ACC112 (cell line): ENCODE measurements around the gene FAM124A.

ENCODE experiments used
- H2AFZ ChIP-seq: fragments of 200-600 bp; sonication (generic); one replicate; pipeline ENCODE4 v1.6.0; 2017; ENCODE audit warnings: antibody characterized with exemption, low read length; ENCODE audit not compliant: unreplicated experiment
- H3K27ac ChIP-seq: fragments of 200-600 bp; sonication (generic); 2 replicates; pipeline ENCODE4 v1.5.1; 2014; ENCODE audit warnings: low read depth, mild to moderate bottlenecking, antibody characterized with exemption, low read length, moderate library complexity
- H3K27me3 ChIP-seq: fragments of 200-600 bp; sonication (generic); 2 replicates; pipeline ENCODE4 v1.6.1; 2014; ENCODE audit warnings: mild to moderate bottlenecking, antibody characterized with exemption, low read length, moderate library complexity, mixed read lengths; ENCODE audit not compliant: insufficient read depth
- H3K36me3 ChIP-seq: fragments of 200-600 bp; sonication (generic); 2 replicates; pipeline ENCODE4 v1.6.1; 2016; ENCODE audit warnings: mild to moderate bottlenecking, antibody characterized with exemption, low read length, moderate library complexity, mixed read lengths; ENCODE audit not compliant: insufficient read depth
- H3K4me1 ChIP-seq: fragments of 200-600 bp; sonication (generic); one replicate; pipeline ENCODE4 v1.6.1; 2016; ENCODE audit warnings: low read length, mixed read lengths; ENCODE audit not compliant: insufficient read depth, unreplicated experiment, control insufficient read depth
- H3K4me3 ChIP-seq: fragments of 200-600 bp; sonication (generic); 2 replicates; pipeline ENCODE4 v1.5.1; 2014; ENCODE audit warnings: mild to moderate bottlenecking, low read depth, low read length
- H3K79me2 ChIP-seq: fragments of 200-600 bp; sonication (generic); one replicate; pipeline ENCODE4 v1.6.0; 2016; ENCODE audit warnings: low read length; ENCODE audit not compliant: control insufficient read depth, unreplicated experiment, insufficient read depth

FAM124A gene

DNA sequence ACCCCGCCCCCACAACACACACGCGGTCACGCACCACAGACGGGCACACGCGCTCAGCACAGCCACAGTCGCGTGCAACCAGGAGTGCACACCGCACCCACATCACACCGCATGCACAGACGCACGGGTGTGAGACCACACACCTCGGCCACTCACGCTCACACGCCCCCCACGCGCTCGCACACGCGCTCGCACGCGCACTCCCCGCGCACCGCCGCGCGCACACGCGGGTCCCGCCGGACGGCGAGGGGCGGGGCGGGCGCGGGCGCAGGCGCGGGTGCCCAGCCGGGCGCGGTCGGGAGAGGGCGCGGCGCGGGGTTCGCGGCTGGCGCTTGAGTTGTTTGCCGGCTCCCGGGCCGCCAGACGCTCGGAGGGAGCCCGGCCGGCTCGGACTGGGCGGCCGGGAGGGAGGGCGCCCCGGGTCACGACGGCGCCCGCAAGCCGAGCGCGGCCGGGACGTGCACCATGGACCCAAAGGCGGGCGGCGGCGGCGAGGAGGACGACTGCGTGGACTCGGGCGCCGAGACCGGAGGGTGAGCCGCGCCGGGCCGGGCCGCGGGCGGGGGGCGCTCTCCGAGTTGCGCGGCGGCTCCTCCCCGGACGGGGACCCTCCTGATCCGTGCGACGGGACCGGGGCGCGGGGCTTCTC lies at the start of gene FAM124A:
Gene FAM124A, plus strand, starts transcription at position 362 of the 649 bp plus-strand sequence. Its CDS starts 104 bp downstream, at position 466.
- H3K36me3 ChIP-seq = no peaks in the 10 kb centered on the region
- H3K27me3 ChIP-seq = 0 out of 2 replicates have a peak, but pooled peaks cover 5% of the 10 kb centered on the region
- peak within 1 kb of the TSS; percentile 89 for H2AFZ ChIP-seq
- H3K27ac ChIP-seq = no peak within 1 kb of the TSS
- H3K4me3 ChIP-seq = peak within 1 kb of the TSS; percentile 87
- no peaks in the 10 kb centered on the region for H3K4me1 ChIP-seq
- no peaks in the 10 kb centered on the region for H3K79me2 ChIP-seq

DNA sequence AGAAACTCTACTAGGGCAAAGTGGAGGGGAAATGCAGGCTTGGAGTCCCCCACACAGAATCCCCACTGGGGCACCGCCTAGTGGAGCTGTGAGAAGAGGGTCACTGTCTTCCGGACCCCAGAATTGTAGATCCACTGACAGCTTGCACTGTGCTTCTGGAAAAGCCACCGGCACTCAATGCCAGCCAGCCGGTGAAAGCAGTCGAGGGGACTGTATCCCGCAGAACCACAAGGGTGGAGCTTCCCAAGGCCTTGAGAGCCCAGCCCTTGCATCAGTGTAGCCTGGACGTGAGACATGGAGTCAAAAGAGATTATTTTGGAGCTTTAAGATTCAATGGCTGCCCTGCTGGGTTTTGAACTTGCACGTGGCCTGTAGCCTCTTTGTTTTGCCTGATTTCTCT lies 47.2 kb upstream of the FAM124A start:
- Histone ChIP-seq H3K4me3 (no peak overlapping the region), H2AFZ (no peak overlapping the region), H3K27ac (no peak overlapping the region), H3K36me3 (no peaks in the 10 kb centered on the region), H3K27me3 (no peaks in the 10 kb centered on the region), H3K4me1 (no peaks in the 10 kb centered on the region), H3K79me2 (no peaks in the 10 kb centered on the region)

DNA sequence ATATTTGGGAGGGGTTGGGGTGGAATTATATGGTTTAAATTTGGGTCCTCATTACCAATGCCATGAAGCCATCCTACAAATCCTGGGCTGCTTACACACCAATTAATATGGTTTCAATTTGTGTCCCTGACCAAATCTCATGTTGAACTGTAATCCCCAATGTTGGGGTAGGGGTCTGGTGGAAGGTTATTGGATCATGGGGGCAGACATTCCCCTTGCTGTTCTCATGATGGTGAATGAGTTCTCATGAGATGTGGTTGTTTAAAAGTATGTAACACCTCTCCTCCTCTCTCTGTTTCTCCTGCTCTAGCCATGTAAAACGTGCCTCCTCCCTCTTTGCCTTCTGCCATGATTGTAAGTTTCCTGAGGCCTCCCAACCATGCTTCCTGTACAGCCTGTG lies 46.6 kb upstream of the FAM124A start:
- Histone ChIP-seq H3K79me2 (no peaks in the 10 kb centered on the region), H3K4me3 (no peak overlapping the region), H3K36me3 (no peaks in the 10 kb centered on the region)

GRCh38 chr13:51177188-51177587 lies 45.0 kb upstream of the FAM124A start:
- H3K4me3 ChIP-seq = no peak overlapping the region
- H3K36me3 ChIP-seq = no peaks in the 10 kb centered on the region
- H3K27me3 ChIP-seq = peaks cover 15% of the 10 kb centered on the region
- no peaks in the 10 kb centered on the region for H3K4me1 ChIP-seq
- H3K79me2 ChIP-seq = no peaks in the 10 kb centered on the region
- no peak overlapping the region for H3K27ac ChIP-seq
- H2AFZ ChIP-seq = no peak overlapping the region

More for the DNA sequence above, 46.6 kb upstream of the FAM124A start:
- Histone ChIP-seq H3K4me1 (no peaks in the 10 kb centered on the region), H2AFZ (no peak overlapping the region), H3K27me3 (peaks cover 6% of the 10 kb centered on the region; the same call in 1 of the 2 replicates), H3K27ac (no peak overlapping the region)

DNA sequence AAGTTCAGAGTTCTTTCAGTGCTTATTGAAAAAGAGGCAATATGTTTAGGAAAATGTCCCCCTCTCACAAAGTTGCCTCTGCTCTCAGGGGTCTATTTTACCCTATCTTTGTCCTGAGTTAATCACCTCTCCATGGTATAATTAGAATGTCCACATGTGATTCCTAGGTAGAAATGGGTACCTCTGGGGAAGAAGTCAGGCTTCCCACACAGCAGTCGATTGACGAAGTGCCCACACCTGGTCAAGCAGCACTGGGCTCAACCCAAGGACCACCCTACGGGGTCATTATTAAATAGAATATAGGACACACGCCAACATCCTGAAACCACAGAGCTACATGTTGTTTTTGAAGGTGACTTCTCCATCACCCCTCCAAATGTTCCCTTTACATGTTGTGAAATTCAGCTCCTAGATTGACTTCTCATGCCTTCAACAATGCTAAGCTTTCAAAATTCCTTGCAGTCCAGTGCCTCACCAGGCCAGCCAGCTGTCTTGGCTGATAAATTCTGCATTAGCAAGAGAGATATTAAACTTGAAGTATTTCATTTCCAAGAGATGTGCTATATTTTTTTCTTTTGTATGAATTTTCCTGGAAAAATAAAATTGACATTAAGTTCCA lies 43.6 kb upstream of the FAM124A start:
- H3K36me3 ChIP-seq = no peaks in the 10 kb centered on the region
- H3K79me2 ChIP-seq = no peaks in the 10 kb centered on the region
- H3K27ac ChIP-seq = no peak overlapping the region
- peaks cover 16% of the 10 kb centered on the region for H3K27me3 ChIP-seq
- no peaks in the 10 kb centered on the region for H3K4me1 ChIP-seq
- H3K4me3 ChIP-seq = no peak overlapping the region
- H2AFZ ChIP-seq = no peak overlapping the region

GRCh38 chr13:51179432-51179971 lies 42.7 kb upstream of the FAM124A start:
- Histone ChIP-seq H3K79me2 (no peaks in the 10 kb centered on the region), H3K4me3 (no peak overlapping the region), H2AFZ (no peak overlapping the region), H3K27ac (no peak overlapping the region), H3K4me1 (no peaks in the 10 kb centered on the region), H3K27me3 (peaks cover 16% of the 10 kb centered on the region), H3K36me3 (no peaks in the 10 kb centered on the region)

GRCh38 chr13:51180853-51181511 lies 41.2 kb upstream of the FAM124A start:
- Histone ChIP-seq H2AFZ (no peak overlapping the region), H3K4me1 (no peaks in the 10 kb centered on the region), H3K36me3 (no peaks in the 10 kb centered on the region), H3K27ac (no peak overlapping the region), H3K27me3 (peaks cover 16% of the 10 kb centered on the region), H3K79me2 (no peaks in the 10 kb centered on the region), H3K4me3 (no peak overlapping the region)

GRCh38 chr13:51181786-51182383 lies 40.3 kb upstream of the FAM124A start:
- Histone ChIP-seq H3K36me3 (no peaks in the 10 kb centered on the region), H3K79me2 (no peaks in the 10 kb centered on the region), H3K27me3 (peaks cover 16% of the 10 kb centered on the region), H3K4me1 (no peaks in the 10 kb centered on the region), H3K27ac (no peak overlapping the region), H3K4me3 (no peak overlapping the region), H2AFZ (no peak overlapping the region)

GRCh38 chr13:51191743-51192142 lies 30.5 kb upstream of the FAM124A start:
- Histone ChIP-seq H3K4me1 (peaks cover 11% of the 10 kb centered on the region), H3K79me2 (no peaks in the 10 kb centered on the region), H2AFZ (no peak overlapping the region), H3K27ac (peak overlapping the region; percentile 56; the same call in 1 of the 2 replicates), H3K27me3 (no peaks in the 10 kb centered on the region), H3K4me3 (no peak overlapping the region), H3K36me3 (no peaks in the 10 kb centered on the region)

GRCh38 chr13:51192348-51192747 lies 29.9 kb upstream of the FAM124A start:
- no peaks in the 10 kb centered on the region for H3K36me3 ChIP-seq
- H3K4me1 ChIP-seq = peaks cover 11% of the 10 kb centered on the region
- no peaks in the 10 kb centered on the region for H3K79me2 ChIP-seq
- H3K4me3 ChIP-seq = no peak overlapping the region
- no peaks in the 10 kb centered on the region for H3K27me3 ChIP-seq
- H2AFZ ChIP-seq = peak overlapping the region; percentile 18
- peak overlapping the region; percentile 56 for H3K27ac ChIP-seq
